Neural progenitor cell (in vitro differentiated cells): ENCODE results near the gene ODR4.

Experiments
- CTCF ChIP-seq: fragments of 200-600 bp; sonication (generic); IDR thresholded peaks from 2 replicates; pipeline ENCODE4 v1.5.1; 2017; ENCODE audit warnings: antibody characterized with exemption, mild to moderate bottlenecking
- EZH2 ChIP-seq: fragments of 200-600 bp; sonication (generic); IDR thresholded peaks from 2 replicates; pipeline ENCODE4 v1.6.1; 2017; ENCODE audit warnings: antibody characterized with exemption, mild to moderate bottlenecking, moderate library complexity
- EZH2phosphoT487 ChIP-seq: fragments of 200-600 bp; sonication (generic); IDR thresholded peaks from 2 replicates; pipeline ENCODE4 v1.6.1; 2017; ENCODE audit warnings: antibody characterized with exemption

DNA sequence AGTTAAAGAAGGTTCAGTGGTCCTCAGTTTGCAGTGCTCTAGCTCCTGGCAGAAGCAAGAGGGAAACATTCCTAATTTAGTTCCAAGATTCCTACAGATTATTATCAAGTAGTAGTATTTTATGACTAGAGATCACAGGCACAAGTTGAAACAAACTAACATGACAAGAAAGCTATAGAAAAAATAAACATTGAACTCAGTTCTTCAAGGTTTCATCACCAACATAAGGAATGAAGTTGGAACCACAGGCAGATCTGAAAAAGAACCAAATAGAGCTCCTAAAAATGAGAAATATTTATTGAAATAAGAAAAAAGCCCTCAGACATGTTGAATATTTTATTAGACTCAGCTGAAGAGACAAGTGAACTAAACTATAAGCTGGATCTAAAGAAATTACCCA lies 44.7 kb downstream of the ODR4 start:
- TF ChIP-seq CTCF = no peak
- TF ChIP-seq EZH2 = no peak
- no peak for TF ChIP-seq EZH2phosphoT487
